Left lobe of liver (tissue), 2 donors: ENCODE data around the gene EYA4. TPM values are rescaled to one million over a fixed set of nuclear protein-coding genes. Genes with fewer than 3 reads are reported as not detected.

Experiments
- ATAC-seq: fragments of 200-7000 bp; cut with Tn5 transposase; one replicate; pipeline ENCODE4 v1.9.1; 2020; ENCODE audit warnings: mild to moderate bottlenecking, moderate library complexity
- DNase-seq: peaks from one replicate; pipeline ENCODE4 v3.0.0-alpha.2; 2020; ENCODE audit warnings: low spot score
- total RNA-seq: library from RNA; stranded (reverse); gene quantifications from one replicate; pipeline ENCODE4 v1.2.1, GENCODE V29; 2021
- donor health status: DM: no; HTN: no; CAD: no; lungs with moderate emphysema.
- donor health status: DM: no; HTN: yes; CAD: no.

The EYA4 gene
- total RNA-seq, 1 donor from 2014 or later = not detected

DNA sequence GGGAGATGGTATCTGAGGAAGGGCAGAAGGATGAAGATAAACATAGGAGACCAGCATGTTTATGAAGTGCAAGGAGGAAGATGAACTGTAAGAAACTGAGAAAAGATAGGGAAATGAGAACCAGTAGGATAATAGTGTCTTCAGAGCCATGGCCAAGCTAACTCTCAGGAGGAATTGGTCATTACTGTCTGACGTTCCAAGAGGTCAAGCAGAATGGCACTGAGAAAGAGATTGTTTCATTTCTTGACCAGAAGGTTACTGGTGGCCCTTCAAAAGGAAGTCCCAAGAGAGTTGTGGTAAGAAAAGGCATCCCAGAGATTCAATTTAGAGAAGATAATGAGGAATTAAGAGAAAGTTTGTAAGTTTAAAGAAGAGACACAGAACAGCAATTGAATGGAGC lies 47.5 kb downstream of the EYA4 start:
- DNase-seq = no peak
- ATAC-seq = no peak

DNA sequence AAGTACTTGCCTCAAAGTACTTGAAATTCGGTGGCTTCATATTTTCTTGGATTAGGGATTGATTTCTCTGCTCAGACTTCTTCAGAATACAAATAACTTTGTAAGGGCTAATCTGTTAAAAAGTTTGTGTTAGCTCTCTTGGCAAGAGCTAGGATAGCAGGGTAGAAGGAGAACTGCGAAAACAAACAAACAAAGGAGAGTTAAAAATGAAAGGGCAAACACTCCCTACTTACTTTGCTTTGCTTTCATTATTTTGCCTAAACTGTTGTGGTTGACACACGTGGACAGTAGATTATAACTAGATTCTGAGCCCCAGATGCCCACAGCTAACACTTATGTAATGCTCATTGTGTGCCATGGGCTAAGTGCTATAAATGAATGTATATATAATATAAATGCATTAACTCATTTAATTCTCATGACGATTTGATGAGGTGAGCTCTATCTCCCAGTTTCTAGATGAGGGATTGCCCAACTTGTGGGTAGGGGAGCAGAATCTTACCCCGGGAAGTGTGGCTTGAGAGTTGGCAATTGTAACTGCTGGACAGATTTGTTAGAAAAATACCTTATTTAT lies 48.7 kb downstream of the EYA4 start:
- DNase-seq (no peak), ATAC-seq (peak; percentile 50)

DNA sequence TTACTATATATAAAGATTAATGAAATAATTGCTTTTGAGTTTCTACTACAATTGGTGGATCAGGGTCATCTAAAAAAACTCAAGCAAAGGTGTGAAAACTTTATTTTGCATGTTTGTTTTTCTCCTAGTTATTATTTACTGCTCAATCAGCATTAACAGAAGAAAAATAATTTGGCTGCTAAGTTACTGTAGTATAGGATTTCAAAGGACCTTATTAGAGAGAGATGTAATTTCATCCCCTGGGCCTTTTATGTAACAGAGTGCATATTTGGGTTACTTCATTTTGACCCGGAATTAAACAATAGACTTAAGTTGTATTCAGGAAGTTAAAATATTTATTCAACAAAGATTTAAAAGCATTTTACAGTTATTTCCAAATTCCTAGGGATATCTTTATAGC lies 49.8 kb downstream of the EYA4 start:
- no peak for DNase-seq
- ATAC-seq = no peak

DNA sequence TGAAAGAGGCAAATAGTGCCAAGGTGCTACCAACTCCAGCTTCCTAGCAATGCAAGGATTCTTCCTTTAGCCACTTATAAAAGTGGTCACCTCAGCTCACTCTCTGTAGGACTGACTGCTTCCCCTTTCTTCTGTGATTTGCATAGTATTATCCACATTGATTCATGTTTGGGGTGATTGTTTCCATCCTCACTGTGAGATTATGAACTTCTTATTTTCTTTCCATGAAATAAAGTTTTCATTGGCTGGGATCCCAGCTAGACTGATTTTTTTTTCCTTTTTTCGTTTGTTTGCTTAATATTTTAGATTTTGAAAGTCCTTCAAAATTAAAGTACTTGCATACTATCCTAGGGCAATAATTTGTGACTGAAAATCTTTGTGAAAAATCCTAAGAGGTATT lies 50.5 kb downstream of the EYA4 start:
- ATAC-seq (no peak), DNase-seq (no peak)

DNA sequence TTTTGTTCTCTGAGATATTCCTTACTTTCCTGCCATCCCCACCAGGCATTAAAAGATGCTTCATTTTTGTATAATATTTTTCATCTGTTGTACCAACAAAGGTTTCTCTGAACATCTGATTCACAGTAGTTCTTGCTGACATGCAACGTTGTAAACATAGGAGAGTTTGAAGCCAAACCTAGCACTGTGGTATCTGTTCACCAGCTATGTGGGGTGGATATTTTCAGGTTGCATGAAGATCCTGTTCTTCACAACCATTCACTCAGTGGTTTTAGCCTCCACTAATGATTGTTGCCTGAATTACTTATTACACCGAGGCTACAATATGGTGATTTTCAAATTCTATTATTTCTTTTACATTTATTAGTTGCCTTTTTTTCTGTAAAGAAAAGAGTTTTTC lies 56.5 kb downstream of the EYA4 start:
- DNase-seq = no peak

DNA sequence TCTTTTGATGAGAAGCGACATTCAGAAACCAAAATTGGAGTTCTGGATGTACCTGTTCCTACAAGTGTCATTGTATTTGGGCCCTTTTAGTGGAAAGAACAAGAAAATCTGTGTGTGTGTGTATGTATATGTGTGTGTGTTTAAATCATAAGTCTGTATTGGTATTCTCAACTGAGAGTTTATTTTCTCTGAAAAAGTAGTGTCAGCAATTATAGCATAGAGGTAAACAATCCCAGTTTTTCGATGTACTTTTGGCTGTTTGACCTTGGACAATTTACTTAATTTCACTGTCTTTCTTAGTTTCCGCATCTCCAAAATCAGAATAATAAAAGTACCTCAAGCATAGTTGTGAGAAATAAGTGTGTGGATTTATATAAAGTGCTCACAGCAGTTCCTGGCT lies 57.2 kb downstream of the EYA4 start:
- ATAC-seq = no peak
- DNase-seq = no peak

More for the DNA sequence above, 56.5 kb downstream of the EYA4 start:
- no peak for ATAC-seq

DNA sequence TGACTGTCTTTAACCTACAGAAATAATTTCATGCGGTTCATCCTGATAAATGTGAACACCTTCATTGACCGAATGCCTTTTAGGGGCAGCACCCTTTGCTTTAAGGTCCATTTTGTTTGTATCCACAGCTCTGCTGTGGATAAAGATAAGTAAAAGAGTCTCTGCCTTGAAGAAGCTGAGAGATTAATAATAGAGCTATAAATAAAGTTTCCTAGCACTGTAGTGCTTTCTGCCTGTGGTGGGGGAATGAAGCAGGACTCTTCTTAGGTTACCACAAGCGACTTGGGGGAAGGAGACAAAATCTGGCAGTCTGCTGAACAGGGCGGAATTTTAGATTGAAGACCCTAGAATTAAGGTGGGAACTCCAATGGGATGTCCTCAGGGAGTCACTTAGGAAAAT lies 57.6 kb downstream of the EYA4 start:
- no peak for DNase-seq
- no peak for ATAC-seq

DNA sequence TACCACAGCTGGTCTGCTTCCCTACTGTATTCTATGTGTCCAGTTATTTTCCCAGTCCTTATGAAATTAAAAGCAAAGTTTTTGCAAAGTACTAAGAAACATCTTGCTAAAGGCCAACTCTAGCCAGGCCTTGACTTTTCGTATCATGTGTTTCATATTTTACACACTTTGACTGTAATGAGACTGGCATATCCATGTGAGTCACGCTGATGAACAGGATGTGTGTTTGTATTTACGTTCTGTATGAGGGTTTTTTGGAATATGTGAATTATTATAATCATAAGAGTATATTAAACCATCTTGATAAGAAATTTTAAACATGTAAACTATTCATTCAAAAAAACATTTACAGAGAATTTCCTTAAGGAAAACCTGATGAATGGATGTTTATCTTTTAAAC lies 59.7 kb downstream of the EYA4 start:
- no peak for DNase-seq
- ATAC-seq = no peak

DNA sequence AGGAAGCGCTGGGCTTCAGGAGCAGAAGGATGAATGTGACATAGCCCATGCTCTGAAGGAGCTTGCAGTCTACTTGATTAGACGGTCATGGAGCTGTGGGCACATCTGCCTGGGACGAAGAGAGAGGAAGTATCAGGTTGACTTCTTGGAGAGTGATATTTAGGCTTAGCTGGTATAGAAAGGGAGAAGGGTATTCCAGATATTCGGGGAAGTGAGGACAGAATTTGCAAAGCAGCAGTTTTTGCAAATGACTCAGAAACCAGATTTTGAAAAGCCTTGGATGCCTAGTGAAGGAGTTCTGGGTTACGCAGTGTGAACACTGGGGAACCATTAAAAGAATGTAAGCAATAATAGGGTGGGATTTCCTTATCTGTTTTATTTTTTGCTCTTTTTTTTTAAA lies 60.7 kb downstream of the EYA4 start:
- DNase-seq (no peak), ATAC-seq (no peak)

DNA sequence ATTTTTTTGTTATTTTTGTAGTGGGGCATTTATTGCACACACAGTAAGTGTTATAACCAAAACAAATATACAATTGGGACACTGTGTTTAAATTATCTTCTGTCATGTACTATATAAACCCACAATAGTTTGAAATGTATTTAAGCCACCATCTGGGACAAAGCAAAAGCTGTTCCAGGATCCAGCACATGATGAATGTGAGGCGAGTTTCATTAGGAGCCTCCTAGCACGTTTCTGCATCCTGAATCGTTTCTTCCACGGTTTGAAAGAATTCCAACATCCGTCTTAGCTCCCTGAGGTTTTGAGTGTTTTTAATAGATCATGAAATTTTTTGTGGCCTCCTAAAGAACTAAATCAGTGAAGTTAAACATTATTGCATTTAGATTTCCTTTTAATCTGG lies 65.8 kb downstream of the EYA4 start:
- DNase-seq (no peak), ATAC-seq (no peak)

DNA sequence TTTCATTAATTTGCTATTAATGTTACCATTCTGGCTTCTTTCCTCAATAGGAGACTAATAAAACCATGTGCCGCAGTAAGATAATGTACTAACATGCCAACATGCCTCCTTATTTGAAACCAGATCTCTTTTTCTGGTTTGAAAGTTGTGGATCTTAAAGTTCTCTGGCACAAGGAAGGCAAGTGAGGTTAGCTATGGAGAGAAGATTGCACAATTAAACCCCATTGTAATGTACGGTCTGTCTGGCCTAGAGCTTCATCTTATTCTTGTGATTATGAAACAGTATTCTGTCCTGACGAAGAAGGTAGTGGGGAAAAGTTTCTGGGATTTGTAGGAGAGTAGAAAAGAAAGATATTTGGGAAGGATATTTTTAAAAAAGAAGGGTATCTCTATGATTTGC lies 68.4 kb downstream of the EYA4 start:
- ATAC-seq (no peak), DNase-seq (no peak)

DNA sequence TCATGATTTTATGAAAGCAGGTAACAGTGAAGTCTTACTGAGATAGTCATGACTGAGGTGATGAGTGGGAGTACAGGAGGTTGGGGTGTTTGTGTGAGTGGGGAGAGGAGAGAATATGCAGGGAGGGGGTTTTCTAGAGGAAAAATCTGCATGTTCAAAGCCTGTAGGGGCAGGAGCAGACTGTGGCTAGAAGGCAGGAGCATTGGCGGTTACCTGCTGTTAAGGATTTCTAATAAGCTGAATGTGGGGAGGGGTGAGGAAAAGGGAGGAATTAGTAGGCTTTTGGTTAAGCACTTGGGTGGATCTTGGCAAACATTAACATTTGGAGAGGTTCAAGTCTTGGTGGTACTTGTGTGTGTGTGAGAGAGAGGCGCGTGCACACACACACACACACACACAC lies 70.8 kb downstream of the EYA4 start:
- ATAC-seq = no peak
- no peak for DNase-seq

DNA sequence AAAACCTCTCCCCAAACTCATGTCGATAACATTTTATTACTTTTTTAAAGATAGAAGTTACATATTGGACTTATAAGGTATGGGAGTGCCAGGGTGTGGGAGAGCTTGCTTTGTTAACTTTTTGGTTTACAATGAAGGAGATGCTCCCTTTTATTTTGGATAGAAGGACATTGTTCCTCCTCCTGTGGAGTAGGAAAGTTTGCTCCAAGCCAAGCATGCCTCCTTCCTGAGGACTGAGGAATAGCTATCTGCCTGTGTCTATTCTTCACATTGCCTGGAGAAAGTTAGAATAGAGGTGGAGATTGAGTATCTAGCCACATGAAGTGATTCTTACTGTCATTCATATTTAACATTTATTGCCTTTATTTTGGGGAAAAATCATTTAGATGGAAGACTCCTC lies 71.9 kb downstream of the EYA4 start:
- DNase-seq (no peak), ATAC-seq (no peak)

DNA sequence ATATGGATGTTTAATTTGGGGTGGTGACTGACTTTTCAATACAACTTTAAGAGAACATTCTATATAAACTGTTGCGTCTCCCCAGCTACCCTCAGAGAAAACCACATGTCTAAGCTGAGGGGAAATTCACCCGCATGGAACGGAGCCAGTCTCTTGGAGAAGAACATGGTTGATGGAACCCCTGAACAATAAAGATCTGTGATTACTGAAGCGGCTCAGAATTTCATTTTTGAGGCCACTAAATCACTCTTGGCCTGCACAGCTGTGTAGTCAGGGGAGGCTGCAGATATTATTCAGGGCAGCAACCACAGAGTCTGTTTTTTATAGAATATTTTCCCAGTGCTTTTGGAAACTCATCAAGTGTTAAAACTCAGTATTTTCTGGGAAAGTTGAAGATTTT lies 73.8 kb downstream of the EYA4 start:
- DNase-seq (no peak), ATAC-seq (no peak)

DNA sequence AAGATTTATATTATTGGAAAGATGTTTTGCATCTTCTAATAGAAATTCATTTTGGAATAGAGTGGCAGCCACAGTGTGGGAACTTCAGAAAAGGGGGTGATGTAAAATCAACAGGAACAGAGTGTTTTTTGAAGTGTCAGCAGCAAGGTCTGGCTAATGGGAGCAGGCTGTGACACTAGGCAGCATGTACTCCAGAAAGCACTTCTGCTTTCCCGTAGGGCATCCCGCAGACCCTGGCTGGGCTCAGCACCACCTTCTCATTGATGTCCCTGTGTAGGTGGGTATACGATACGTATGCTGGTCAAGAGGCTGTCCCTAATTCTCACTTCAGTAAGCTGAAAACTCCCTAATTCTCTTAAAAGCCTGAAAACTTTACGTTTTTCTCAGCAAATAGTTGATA lies 74.7 kb downstream of the EYA4 start:
- no peak for DNase-seq
- no peak for ATAC-seq

DNA sequence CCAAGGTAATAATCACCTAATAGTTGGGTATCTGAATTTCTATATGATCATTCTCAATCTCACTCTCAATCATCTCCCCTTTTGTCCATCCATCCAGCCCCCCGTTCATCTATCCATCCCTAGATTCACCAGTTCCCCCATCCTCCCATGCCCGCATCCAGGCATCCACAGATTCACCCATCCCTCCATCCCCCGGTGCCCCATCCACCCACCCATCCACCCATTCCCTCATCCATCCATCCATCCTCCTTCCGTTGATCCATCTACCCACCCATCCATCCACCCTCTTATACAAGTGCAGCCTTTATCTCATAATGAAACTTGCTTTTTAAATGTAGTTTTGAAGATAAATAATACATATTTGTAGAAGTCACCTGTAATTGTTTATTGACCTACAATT lies 76.5 kb downstream of the EYA4 start:
- ATAC-seq = no peak

DNA sequence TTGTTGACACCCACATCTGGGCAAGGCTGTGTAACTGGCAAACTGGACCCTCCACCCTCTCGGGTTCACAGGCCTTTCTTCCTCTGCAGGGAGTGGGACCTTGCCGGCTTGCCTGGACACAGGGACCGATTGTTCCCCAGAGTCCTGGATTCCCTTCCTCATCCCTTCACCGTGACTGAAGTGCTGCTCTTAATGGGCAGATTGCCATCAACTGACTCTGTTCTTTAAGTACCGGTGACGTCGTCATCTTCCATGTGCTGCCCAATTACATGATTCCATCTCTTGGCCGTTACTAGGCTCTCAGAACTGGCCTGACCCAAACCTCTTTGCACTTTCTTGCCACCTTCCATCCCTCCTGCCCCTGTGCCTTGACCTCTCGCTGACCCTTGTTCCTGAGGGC lies 85.4 kb downstream of the EYA4 start:
- no peak for ATAC-seq

More for the DNA sequence above, 76.5 kb downstream of the EYA4 start:
- no peak for DNase-seq

DNA sequence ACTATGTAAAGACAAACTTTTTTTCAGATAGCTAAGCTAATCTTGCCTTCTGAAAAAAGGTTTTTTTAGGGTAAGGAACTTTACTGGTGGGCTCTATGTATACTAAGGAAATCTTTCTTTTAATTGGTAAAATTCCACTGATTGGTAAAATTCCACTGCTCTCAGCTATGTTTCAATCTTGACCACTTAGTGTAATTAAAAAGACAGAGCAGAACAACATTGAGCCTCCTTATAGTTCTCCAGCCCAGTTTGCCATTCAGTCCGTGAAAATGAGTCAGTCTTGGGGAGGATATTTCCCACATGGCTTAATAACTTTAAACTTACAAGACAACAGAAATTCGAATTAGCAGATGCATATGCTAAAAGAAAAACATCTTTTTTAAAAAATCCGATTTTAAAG lies 92.7 kb downstream of the EYA4 start:
- ATAC-seq (no peak), DNase-seq (no peak)

More for the DNA sequence above, 85.4 kb downstream of the EYA4 start:
- DNase-seq = no peak

DNA sequence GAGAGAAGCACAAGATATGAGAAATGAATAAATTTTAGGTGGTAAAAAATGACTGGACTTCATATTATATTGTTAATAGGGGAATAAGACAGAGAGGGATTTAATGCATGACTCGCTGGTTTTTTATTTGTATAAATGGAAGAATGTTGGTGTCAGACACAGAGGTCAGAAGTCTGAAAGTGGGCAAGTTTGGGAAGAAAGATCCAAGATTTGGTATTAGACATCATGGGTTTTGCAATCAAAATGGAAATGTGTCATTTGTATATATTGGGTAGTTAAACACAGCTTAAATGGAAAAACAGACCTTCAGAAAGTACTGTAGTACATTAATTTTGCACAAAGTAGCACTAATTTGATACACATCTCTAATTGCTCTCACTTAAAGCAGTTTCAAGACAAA lies 96.2 kb downstream of the EYA4 start:
- no peak for ATAC-seq
- DNase-seq = no peak

DNA sequence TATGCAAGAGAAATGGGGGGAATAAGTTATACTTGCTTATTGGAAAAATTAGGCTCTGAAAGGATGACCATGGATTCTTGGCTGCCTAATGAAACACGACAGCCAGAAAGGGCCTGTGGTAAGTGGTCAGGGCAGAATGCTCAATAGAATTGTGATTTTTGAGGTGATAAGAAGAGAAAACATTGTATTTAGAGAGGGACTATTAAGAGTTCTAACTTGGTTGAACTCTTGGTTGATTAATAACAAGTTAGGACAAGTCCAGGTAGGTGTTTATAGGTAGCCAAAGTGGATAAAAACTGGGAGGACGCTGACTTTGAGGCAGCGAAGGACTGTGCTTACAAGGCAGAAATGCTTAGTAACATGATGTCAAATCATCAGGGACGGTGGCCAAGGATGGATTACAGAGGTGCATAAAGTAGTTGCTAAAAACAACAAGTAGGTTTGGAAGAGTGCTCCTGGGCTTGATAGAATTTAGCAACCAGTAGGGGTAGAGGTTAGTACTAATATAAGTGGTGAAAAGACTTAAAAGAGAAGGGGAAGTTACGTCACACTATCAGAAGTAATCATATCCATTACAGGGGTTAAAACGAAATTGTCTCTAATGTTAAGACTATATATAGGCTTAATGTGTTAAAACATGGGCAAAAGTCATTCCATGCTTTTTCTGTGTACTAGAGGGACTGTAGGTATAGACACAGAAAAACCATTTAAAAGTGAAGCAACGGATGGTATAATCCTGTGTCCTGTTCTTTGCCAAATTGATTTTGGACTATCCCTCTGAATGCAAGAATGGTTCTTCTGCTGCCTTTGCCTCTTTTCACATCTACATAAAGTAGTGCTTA lies 98.6 kb downstream of the EYA4 start:
- ATAC-seq = no peak
- no peak for DNase-seq

DNA sequence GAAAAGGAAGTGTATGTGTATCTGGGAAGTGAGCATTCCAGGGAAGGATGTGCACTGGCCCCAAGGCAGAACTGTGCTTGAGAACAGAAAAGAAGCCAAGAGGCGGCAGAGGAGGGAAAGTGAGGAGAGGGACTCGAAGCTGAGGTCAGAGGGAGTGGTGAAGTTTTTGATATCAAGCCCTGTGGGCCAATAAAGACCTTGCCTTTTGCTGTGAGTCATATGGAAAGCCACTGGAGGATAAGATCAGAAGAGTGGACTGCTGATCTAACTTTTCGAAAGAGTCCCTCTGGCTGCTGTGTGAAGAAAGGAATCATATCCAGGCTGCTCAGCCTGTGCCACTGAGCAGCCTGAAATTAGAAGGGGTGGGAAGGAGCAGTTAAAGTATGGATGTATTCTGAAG lies 99.4 kb downstream of the EYA4 start:
- no peak for ATAC-seq
- DNase-seq = no peak

DNA sequence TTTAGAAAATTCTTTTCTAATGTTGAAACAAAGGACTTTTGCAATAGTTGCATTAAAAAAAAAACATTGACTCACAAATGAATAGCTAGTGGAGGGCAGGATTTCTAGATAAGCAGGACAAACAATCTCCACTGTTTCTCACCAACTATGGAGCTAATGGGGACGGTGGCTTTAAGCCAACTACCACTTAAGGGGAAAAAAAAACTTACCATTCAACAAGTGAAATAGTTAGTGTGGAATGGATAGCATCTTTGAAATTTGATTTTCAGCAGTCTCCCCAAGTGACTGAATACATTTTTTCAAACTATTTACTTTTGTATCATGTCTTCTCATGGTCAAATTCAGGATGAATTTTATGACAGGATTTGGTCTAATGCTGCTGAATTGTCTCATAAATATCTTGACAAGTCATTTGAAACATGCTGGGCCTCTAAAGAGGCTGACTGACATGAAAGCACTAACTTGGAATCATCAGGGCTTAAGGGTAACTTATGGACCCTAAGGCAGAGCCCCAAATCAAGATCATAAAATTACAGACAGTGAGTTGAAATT lies 100.5 kb downstream of the EYA4 start:
- ATAC-seq (no peak), DNase-seq (no peak)

DNA sequence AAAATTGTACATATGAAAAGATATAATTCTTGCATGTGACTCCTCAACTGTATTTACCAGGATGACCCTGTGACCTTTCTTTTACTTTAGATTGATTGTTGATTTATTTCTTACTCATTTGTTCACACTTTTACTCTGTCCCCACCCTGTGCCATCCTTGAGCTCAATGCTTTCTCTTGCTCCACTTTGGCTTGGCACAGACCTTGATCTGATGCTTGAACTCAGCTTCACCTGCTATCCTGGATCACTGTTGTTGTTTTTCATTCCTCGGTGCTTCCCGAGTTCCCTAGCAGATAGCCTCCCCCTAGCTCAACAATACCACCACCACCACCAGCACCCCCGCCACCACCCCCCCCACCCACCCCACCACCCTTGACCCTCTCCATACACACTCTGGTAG lies 102.1 kb downstream of the EYA4 start:
- ATAC-seq = no peak

More for the DNA sequence above, 102.1 kb downstream of the EYA4 start:
- DNase-seq = no peak
